GM19463 (cell line): ENCODE data around the gene ZSCAN31.
A peak's percentile ranks its signal among the peaks of the same experiment; 100 is the strongest.

ENCODE experiments used
- ATAC-seq: cut with Tn5 transposase; IDR thresholded peaks from one replicate; pipeline ENCODE4 v1.9.1; 2021; ENCODE audit warnings: mild to moderate bottlenecking, moderate library complexity; ENCODE audit not compliant: unreplicated experiment

Gene ZSCAN31

GRCh38 chr6:28353981-28354676 lies 18.2 kb upstream of the ZSCAN31 start:
- ATAC-seq: no peak

GRCh38 chr6:28353356-28353755 lies 17.4 kb upstream of the ZSCAN31 start:
- no peak for ATAC-seq

DNA sequence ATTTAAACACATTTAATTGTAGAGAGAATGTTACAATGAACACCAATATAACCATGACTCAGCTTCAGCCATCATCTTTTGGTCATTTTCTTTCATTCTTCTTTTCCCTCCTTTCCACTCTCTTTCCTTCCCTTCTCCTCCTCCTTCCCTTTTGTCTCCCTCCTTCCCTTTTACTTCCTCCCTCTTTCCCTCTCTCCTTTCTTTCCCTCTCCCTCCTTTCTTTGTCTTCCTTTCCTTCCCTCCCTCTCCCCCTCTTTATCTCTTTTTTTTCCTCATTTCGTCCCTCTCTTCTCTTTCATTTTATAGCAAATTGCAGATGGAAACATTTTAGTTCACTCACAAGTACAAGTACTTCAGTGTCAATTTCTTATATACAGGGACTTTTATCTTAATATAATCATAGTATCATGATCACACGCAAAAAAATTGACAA lies 15.6 kb upstream of the ZSCAN31 start:
- ATAC-seq: no peak

- no peak for ATAC-seq
Observed at GRCh38 chr6:28351087-28351486, 15.1 kb upstream of the ZSCAN31 start.

DNA sequence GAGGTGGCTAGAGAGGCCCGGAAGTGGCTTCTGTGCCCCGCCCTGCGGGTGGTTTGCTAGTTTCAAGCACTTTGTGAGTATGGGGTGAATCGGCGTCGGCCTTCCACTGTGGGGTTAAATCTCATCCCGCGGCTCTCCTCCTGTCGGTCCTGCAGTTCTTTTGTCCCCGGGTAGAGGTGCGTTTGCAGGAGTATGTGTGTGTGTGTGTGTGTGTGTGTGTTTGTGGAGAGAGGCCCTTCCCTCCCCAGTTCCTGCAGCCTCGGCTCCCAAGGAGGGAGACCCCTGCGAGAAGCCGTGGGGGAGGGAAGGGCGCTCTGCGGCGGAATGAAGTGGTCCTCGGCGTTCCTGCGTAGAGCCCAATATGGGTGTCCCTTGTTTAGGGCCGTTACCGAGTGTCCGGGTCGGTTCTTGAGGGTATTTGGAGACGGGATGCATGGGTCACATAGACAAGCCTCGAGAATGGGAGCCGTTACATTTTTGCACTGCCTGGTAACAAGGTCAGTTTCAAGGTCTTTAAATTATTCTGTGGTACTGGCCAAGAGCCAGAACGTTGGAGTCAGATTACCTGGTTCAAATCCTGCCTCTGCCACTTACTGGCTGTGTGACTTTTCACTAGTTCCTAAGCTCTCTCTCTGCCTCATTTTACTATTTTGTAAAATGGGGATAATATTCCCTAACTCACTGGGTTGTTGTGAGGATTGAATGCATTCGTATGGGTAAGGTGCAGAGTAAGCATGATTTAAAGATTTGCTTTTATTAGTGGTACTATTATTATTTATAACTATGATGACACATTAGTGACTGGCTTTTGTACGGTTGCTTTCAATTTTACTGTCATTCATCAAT lies 14.2 kb upstream of the ZSCAN31 start, which contains the start of gene ZKSCAN3:
Gene ZKSCAN3 (plus strand): TSS at position 56 of the 846 bp plus-strand sequence. CDS start 9,640 bp downstream, outside the sequence.
- peak; percentile 100 for ATAC-seq

DNA sequence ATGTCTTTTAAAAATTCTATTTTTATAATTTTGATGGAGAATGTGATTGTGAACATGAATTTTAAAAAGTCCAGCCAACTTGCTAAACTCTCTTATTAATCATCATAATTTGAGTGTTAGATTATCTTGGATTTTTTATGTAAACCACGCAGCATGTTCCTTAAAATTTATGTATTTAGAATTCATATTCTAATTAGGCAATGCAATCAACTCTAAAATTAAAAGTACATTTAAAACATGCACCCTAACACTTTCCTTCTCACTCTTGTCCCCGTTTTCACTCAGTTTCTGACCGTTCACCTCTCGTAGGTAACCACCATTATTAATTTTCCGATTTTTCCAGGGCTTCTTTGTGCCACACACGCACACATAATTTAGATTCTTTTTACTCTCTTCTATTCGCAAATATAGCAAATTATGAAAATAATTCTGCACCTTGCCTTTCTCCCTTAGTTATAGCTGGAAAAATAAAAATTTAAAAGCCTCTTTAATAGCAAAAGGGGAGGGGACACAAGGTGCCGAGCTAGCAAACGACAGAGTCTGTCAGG lies 13.5 kb upstream of the ZSCAN31 start:
- ATAC-seq: peak; percentile 32

DNA sequence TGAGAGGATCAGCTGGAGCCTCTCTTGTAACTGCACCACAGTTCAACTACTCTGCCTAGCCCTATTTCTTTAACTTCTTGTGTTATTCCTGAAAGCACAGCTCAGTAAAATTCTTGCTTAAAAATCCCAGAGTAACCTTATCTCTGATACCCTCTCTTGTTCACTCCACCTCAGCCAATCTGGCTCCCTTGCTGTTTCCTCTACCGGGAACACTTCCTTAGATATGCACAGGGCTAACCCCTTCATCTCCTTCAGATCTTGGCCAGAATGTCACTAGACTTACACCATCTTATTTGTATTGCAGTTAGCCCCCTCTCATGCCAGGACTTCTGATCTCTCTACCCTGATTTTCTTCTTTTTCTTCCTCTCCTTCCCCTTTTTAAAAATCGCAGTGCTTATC lies 11.2 kb upstream of the ZSCAN31 start:
- no peak for ATAC-seq

GRCh38 chr6:28345201-28345600 lies 9.3 kb upstream of the ZSCAN31 start:
- no peak for ATAC-seq

DNA sequence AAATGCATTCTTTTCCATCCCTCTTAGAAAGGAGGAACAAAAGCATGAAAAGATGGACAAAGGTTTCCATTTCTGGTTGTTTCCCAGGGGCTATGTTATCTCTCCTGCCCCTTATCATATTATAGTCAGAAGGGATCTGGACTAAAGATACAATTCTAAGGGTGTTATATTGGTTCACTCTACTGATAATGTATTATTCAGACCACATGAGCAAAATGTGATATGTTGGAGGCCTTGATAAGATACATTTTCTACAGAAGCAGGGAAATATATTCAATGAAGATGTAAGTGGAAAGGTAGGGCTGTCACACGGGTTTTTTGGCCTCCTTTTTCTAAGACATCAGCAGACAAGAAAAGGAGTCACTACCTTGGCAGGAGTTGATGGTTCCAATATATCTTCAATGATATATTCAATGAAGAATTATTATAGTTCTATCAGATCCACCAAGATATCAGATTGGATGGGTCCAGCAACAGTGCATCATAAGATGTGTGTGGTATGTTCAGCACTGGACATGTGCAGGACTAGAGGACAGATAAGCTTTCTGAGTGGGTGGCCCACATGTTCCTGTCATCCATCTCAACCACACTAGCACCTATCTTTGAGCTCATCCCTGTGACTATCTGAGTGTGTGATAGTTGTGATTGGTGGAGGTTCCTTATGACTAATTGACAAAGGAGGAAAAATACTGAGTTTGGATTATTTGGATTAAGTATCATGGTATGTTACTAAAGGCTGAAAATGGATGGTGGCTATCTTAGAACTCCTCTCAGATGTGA lies 8.1 kb upstream of the ZSCAN31 start:
- no peak for ATAC-seq

DNA sequence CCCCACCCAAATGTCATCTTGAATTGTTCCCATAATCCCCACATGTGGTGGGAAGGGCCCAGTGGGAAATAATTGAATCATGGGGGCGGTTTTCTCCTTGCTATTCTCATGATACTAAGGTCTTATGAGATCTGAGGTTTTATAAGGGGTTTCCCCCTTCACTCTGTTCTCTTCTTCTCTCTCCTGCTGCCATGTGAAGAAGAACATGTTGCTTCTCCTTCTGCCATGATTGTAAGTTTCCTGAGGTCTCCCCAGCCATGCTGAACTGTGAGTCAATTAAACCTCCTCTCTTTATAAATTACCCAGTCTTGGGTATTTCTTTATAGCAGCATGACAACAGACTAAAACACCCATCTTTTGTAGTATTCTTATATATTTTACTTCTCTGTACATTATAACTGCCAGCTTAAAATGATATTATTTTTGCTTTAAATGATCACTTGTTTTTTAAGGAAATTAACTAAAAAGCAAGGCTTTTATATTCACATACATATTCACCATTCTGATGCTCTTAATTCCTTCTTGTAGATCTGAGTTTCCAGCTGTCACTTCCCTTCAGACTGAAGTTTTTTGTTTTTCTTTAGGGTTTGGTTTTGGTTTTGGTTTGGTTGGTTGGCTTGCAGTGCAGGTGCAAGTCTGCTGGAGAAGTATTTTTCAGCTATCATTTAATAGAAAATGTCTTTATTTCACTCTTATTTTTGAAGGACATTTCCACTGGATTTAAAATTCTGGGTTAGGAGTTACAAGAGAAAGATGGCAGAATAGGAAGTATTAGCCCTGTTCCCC lies 4.6 kb upstream of the ZSCAN31 start:
- no peak for ATAC-seq

- no peak for ATAC-seq
Observed at GRCh38 chr6:28337121-28337520, 1.2 kb upstream of the ZSCAN31 start.

DNA sequence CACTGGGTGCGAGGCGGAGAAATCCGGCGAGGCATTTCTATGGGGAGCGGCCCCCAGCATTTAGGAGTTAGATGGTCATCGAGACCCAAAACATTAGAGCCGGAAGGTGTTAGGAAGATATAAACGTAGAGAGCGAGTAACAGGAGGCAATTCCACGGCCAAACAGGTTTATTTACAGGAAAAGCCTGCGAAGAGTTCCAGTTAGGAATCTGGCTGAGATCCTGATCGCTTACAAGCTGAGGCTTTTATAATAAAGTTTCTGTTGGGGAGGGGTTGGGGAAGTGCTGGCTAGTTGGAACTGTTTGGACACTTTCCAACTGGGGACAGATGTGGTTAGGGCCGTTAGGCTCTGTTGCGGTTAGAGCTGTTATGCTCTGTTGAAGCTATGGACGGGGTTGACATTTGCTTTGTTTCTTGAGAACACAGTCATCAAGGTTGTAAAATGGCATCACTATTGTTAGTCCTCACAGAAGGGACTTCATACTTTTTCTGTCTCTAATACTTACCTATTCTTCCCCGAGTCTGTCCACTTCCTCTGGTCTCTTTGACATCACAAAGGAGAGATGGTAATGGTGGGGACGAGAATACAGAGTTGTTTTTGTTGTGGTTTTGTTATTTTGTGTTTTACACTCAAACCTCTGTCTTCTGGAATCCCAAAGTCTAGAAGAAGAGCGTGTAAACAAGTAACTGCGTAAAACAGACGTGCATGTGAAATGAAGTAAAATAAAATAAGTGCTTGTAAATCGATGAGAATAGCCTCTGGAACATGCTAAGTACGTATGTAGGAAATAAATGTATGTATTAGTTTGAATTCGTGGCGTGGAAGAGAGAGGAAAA lies 554 bp upstream of the ZSCAN31 start:
- peak; percentile 16 for ATAC-seq

- no peak for ATAC-seq
Observed at GRCh38 chr6:28335040-28335563, 846 bp downstream of the ZSCAN31 start.

- no peak for ATAC-seq
Observed at GRCh38 chr6:28334286-28335039, 1.5 kb downstream of the ZSCAN31 start.

DNA sequence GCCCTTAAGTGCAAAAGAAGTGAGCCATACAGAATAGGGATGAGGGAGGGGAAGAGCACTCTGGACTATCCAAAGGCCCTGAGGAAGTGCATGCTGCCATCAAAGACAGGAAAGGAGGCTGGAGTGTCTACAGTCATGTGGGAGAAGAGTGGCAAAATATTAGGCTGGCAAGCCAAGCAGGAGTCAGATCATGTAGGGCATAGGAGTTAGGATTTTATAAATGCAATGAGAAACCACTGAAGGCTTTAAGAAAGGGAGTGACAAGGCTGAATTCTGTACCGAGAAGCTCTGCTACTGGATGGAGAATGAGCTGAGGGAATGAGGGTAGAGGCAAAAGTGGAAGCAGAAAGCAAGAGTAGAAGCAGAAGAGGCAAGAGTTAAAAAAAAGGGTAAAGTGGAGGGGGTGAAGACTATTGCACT lies 2.3 kb downstream of the ZSCAN31 start:
- no peak for ATAC-seq

GRCh38 chr6:28333047-28333446 lies 2.9 kb downstream of the ZSCAN31 start:
- ATAC-seq: no peak

DNA sequence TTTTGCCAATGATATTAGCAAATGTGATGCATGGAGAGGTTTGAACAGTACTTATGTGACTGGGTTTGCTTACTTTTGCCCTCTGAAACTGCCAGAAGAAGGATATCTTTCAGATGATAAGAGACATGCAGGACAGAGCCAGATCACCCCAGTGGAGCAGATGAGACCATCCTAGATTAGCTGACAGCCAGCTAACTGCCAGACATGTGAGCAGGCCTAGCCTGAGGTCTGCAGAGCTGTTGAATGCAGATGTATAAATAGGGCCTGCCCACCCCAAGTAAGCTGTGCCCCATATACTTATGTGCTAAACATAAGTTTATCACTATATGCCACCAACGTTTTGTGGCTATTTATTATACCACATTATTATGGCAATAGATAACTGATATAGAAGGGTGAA lies 5.9 kb downstream of the ZSCAN31 start:
- ATAC-seq: no peak

GRCh38 chr6:28326371-28326948 lies 9.5 kb downstream of the ZSCAN31 start:
- no peak for ATAC-seq
